ENCODE measurements around the gene CCR6.

CCR6 gene

GRCh38 chr6:167098825-167099225 lies 24.1 kb upstream of the CCR6 start:
- DNase-seq (ENCODE audit: low read depth in 2 of 2), result no peak

DNA sequence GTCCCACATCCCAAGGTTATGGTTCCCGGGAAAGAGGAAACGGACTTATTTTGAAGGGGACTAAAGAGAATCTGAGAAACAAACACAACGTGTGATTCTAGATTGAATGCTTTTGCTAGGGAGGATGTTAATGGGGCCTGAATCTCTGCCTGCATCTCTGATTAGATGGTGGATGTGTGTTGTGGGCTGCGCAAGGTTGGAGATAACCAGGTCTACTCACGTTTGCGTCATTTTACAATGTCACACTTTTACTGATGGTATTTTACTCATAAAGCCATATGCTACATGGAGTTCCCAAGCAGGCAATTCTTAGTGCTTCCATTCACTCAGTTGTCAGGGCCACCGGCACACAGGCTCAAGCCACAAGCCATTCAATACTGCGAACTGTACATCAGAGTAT lies 23.2 kb upstream of the CCR6 start:
- no peak for DNase-seq (ENCODE audit: low read depth in 2 of 2)

GRCh38 chr6:167100241-167100674 lies 22.6 kb upstream of the CCR6 start:
- DNase-seq (ENCODE audit: low read depth in 2 of 2), result no peak

GRCh38 chr6:167102318-167102717 lies 20.6 kb upstream of the CCR6 start:
- DNase-seq (ENCODE audit: low read depth in 2 of 2), result no peak

DNA sequence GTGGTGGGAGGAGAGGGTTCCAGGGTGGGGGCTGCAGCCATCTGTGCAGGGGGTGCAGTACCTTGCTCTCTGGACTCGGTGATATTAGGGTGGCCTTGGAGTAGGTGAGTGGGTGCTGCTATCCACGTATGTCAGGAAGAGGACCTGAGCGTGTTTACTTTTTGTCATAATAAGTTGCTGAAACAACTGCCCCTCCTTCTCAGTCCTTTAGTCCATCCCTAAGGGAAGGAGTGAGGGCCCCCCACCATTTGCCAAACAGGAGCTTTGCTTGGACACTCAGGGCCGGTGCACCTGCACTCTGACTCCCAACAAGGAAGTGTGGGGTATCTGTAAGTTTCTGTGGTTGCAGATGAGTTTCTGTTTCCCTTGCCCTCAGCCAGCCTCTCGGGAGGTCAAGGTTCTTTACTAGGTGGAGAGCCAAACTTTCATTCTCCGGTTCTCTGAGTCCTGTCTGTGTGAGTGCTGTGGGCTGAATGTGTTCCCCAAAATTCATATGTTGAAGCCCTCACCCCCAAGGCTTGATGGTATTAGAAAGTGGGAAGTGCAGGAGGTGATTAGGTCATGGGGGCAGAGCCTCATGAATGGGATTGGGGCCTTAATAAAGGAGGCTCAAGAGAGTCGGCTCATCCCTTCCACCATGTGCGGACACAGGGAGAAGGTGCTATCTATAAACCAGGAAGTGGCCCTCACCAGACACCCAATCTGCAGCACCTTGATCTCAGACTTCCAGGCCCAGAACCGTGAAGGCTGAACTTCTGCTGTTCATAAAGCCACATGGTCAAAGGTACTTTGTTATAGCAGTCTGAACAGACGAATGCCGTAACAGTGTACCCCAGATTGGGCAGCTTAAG lies 19.6 kb upstream of the CCR6 start:
- no peak for DNase-seq (ENCODE audit: low read depth in 2 of 2)

DNA sequence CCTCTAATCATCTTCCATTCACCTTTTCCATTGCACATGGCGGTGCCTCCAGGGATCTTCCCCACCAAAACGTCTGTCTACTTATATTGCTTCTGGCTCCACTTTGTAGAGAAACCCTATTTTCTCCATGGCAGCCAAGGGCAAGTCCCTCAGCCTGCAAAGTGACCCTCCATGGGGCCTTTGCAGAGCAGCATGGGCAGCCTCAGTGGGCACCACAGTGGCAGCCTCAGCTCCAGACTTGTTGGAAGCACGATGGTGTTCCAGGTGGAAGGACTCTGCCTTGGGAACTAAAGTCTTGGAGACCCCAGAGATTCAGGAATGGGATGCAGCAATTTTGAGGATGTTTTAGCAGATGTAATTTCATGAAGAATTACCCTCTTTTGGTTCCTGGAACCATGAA lies 18.5 kb upstream of the CCR6 start:
- no peak for DNase-seq (ENCODE audit: low read depth in 2 of 2)

GRCh38 chr6:167105060-167105459 lies 17.8 kb upstream of the CCR6 start:
- no peak for DNase-seq (ENCODE audit: low read depth in 2 of 2)

- no peak for DNase-seq (ENCODE audit: low read depth in 2 of 2)
Observed at GRCh38 chr6:167106406-167106805, 16.5 kb upstream of the CCR6 start.

DNA sequence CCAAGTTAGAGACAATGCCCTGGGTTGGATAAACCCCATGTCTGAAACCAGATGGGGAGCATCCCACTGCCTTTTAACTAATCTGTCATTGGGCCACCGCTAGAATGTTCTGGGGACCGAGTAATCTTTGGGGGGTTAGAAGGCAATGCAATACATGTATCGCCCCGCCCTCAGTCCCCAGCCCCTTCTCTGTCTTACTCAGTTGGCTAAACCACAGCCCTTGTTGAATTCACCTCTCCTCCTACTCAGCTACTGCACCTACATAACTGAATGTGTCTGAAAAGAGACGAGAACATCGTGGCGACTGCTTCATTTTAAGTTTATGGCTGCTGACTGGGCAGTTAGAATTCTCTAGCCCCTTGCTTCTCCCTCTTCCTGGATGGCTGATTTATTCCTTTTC lies 15.1 kb upstream of the CCR6 start:
- DNase-seq (ENCODE audit: low read depth in 2 of 2), result no peak

DNA sequence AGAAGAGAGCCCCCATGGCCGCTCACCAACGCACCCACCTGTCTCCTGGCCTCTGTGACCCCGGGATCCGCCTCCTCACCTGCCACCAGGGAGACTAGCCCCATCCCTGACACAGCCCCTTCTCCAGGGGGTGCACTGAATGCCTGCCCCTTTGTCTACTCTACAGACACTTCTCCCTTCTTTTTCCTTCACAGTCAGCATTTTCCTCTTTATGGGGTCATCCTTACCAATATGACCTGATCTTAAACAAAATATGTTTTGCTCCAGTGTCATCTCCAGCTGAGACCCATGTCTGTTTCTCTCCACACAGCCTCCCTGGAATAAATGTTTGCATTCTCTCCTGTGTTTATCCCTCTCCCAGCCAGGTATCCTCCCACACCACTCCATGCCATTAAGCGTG lies 14.6 kb upstream of the CCR6 start:
- DNase-seq (ENCODE audit: low read depth in 2 of 2), result no peak

- DNase-seq (ENCODE audit: low read depth in 2 of 2), result no peak
Observed at GRCh38 chr6:167109651-167110050, 13.2 kb upstream of the CCR6 start.

GRCh38 chr6:167111597-167111996 lies 11.3 kb upstream of the CCR6 start:
- DNase-seq (ENCODE audit: low read depth in 2 of 2), result no peak

- no peak for DNase-seq (ENCODE audit: low read depth in 2 of 2)
Observed at GRCh38 chr6:167112421-167112820, 10.5 kb upstream of the CCR6 start.

- DNase-seq (ENCODE audit: low read depth in 2 of 2), result no peak
Observed at GRCh38 chr6:167113047-167113754, 9.7 kb upstream of the CCR6 start.

- no peak for DNase-seq (ENCODE audit: low read depth in 2 of 2)
Observed at GRCh38 chr6:167113935-167114910, 8.7 kb upstream of the CCR6 start.

DNA sequence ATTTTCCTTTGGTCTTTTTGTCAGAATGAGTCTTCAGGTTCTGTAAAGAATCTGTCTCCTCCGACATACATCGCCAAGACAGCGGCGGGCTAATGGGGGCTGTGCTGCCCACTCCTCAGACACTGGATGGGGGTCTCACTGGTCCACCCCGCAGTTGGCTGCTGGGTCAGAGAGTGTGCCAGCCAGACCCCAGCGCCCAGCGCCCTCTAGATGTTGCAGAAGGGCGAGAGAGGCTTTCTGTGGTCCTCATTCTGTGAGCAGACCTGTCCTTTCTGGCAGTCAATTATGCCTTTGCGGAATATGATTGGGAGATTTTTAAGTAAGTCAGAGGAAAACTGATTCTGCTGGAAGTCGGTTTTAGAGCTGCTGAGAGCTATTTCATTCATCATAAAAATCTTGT lies 7.8 kb upstream of the CCR6 start:
- no peak for DNase-seq (ENCODE audit: low read depth in 2 of 2)

DNA sequence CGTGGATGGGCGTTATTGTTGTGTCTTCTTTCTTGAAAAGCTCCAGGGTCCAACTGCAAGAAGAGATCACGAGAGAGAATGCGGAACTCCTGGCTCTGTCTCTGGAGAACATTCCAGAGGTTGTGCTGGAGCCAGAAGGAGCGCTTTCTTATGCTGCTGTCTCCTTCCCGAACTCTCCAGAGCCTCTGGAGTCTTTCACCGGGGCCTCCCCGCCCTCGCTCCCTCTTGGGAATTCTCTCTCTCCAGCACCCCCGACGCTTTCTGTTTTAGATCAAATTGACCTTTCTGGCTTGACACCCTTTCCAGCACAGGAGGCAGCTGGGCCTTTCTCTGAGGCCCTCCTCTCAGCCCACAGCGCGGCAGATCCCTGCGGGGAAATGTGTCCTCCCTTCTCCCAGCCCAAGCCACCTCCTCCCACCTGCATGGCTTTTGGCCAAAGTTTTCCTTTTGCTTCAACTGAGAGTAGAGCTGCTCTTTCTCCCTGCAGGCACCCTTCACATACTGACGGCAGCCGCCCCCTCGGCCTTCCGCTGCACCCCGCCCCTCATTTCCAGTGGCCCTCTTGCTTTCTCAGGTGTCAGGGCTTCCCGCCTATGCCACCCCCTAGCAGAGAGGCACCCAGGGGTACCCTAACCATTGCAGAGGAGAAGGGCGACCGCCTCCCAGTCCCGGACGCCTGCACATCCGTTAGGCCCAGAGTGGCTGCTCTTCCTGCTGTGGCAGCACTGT lies 6.6 kb upstream of the CCR6 start:
- DNase-seq (ENCODE audit: low read depth in 2 of 2), result no peak

- DNase-seq (ENCODE audit: low read depth in 2 of 2), result no peak
Observed at GRCh38 chr6:167116838-167117228, 6.1 kb upstream of the CCR6 start.

DNA sequence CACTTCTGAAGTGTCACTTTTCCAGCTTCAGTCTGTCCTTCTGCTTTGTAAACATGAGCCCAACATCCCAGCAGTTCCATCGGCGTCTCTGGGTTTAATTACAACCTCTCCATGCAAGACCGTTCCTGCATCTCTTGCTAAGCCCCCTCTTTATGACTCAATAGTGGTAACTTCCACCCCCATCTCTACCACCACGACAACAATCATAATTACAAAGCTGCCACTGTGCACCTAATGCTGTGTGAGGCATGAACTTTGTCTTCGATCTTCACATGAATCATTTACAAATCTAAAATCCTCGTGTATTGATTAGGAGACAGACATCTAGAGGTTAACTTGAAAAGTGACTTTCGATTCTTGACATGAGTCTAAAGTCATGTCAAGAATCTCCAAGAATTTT lies 4.9 kb upstream of the CCR6 start:
- DNase-seq (ENCODE audit: low read depth in 2 of 2), result no peak

- DNase-seq (ENCODE audit: low read depth in 2 of 2), result no peak
Observed at GRCh38 chr6:167118839-167119238, 4.1 kb upstream of the CCR6 start.

Data from fibroblast of skin of left quadriceps (primary cell).